ENCODE data around the gene PPP3R1. TPM values are rescaled to one million over a fixed set of nuclear protein-coding genes. Genes with fewer than 3 reads are reported as not detected.
A peak's percentile ranks its signal among the peaks of the same experiment; 100 is the strongest.

The PPP3R1 gene
- total and polyA plus RNA-seq, 9 of the 15 experiments (the other 6 are each of a cell fraction or from before 2014, with no cell fraction given): 3.7 to 70.0 (median 24.8) TPM

DNA sequence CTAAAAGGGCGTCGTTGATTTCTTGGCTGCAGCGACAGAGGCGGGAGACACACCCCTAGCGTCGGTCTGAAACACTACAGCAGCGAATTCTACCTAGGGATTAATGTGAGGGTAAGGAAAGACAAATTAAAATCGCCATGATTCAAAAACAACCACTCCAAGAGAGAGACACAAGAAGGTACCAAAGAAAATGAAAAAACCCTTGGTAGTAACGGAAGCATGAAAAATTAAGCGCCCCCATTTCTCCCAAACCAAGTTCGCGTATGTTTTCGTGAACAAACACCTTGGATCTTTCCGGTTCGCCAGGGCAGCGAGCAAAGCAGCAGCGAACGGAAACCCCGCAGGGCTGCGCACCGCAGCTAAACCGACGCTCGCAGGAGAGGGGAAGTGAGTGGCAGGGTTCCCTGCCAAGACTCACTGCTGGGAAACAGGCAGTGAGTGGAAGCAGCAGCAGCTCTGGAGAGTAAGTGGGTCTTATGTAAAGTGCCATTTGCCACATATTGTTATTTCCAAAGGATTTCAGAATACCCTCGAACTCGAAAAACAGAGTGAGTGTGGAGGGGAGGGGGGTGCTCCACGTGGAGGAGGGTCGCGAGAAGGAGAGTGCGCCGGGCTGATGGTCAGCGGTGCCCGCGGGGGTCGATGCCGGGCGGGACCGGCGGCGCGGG lies 1.0 kb downstream of the PPP3R1 start (continued):
- TF ChIP-seq KDM2B (CRISPR knock-in tag; IDR thresholded peaks at IDR 0.05): peak; percentile 52; the same call in 1 of the 2 replicates
- TF ChIP-seq RFX5 (IDR thresholded peaks at IDR 0.05; ENCODE audit: low read depth, low read length): 0 out of 2 replicates have a peak, but pooled peaks have one; percentile 40
- no peak for TF ChIP-seq RUNX1 (IDR thresholded peaks at IDR 0.05; ENCODE audit: low read depth)
- TF ChIP-seq, protein P1, sequence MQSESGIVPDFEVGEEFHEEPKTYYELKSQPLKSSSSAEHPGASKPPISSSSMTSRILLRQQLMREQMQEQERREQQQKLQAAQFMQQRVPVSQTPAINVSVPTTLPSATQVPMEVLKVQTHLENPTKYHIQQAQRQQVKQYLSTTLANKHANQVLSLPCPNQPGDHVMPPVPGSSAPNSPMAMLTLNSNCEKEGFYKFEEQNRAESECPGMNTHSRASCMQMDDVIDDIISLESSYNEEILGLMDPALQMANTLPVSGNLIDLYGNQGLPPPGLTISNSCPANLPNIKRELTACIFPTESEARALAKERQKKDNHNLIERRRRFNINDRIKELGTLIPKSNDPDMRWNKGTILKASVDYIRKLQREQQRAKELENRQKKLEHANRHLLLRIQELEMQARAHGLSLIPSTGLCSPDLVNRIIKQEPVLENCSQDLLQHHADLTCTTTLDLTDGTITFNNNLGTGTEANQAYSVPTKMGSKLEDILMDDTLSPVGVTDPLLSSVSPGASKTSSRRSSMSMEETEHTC (IDR thresholded peaks at IDR 0.05): no peak
- 0 out of 2 replicates have a peak, but pooled peaks have one; percentile 39 for TF ChIP-seq ZKSCAN8 (CRISPR knock-in tag; IDR thresholded peaks at IDR 0.05)
- TF ChIP-seq ELF2 (CRISPR knock-in tag; IDR thresholded peaks at IDR 0.05): no peak
- TF ChIP-seq HIVEP1 (CRISPR knock-in tag; IDR thresholded peaks at IDR 0.05): no peak
- TF ChIP-seq ZNF584 (CRISPR knock-in tag; IDR thresholded peaks at IDR 0.05; ENCODE audit: low read depth): no peak
- TF ChIP-seq, protein P2, sequence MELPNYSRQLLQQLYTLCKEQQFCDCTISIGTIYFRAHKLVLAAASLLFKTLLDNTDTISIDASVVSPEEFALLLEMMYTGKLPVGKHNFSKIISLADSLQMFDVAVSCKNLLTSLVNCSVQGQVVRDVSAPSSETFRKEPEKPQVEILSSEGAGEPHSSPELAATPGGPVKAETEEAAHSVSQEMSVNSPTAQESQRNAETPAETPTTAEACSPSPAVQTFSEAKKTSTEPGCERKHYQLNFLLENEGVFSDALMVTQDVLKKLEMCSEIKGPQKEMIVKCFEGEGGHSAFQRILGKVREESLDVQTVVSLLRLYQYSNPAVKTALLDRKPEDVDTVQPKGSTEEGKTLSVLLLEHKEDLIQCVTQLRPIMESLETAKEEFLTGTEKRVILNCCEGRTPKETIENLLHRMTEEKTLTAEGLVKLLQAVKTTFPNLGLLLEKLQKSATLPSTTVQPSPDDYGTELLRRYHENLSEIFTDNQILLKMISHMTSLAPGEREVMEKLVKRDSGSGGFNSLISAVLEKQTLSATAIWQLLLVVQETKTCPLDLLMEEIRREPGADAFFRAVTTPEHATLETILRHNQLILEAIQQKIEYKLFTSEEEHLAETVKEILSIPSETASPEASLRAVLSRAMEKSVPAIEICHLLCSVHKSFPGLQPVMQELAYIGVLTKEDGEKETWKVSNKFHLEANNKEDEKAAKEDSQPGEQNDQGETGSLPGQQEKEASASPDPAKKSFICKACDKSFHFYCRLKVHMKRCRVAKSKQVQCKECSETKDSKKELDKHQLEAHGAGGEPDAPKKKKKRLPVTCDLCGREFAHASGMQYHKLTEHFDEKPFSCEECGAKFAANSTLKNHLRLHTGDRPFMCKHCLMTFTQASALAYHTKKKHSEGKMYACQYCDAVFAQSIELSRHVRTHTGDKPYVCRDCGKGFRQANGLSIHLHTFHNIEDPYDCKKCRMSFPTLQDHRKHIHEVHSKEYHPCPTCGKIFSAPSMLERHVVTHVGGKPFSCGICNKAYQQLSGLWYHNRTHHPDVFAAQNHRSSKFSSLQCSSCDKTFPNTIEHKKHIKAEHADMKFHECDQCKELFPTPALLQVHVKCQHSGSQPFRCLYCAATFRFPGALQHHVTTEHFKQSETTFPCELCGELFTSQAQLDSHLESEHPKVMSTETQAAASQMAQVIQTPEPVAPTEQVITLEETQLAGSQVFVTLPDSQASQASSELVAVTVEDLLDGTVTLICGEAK (IDR thresholded peaks at IDR 0.05): peak; percentile 49; the same call in 1 of the 2 replicates
- TF ChIP-seq, protein P2 (CRISPR knock-in tag; IDR thresholded peaks at IDR 0.05): no peak

Measured in K562 (cell line).